ENCODE data around the gene OSBP. TPM values are rescaled to one million over a fixed set of nuclear protein-coding genes. Genes with fewer than 3 reads are reported as not detected.

The OSBP gene
- total and polyA plus RNA-seq, 9 of the 15 experiments (the other 6 are each of a cell fraction or from before 2014, with no cell fraction given): 11.7 to 49.0 (median 28.7) TPM

DNA sequence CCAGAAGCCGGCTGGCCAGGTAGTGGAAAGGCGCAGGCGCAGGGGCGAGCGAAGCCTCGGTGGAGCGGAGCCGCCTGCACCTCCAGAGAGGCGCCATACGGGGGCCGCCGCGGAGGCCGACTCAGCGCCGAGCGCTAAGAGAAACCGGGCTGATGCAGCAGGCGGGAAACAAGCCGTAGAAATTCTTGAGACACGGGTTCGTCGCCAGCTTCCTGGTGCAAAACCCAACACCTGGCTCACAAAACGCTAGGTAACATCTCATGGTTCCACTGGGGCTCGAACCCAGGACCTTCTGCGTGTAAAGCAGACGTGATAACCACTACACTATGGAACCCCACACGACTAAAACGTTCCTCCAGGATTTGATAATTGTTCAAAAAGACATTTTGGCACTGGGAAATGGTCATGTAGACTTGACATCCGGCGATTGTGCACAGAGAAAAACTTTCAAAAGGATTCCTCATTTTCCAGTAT lies 65.2 kb downstream of the OSBP start (continued):
- TF ChIP-seq, protein P1, sequence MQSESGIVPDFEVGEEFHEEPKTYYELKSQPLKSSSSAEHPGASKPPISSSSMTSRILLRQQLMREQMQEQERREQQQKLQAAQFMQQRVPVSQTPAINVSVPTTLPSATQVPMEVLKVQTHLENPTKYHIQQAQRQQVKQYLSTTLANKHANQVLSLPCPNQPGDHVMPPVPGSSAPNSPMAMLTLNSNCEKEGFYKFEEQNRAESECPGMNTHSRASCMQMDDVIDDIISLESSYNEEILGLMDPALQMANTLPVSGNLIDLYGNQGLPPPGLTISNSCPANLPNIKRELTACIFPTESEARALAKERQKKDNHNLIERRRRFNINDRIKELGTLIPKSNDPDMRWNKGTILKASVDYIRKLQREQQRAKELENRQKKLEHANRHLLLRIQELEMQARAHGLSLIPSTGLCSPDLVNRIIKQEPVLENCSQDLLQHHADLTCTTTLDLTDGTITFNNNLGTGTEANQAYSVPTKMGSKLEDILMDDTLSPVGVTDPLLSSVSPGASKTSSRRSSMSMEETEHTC (IDR thresholded peaks at IDR 0.05): no peak
- TF ChIP-seq, protein P2, sequence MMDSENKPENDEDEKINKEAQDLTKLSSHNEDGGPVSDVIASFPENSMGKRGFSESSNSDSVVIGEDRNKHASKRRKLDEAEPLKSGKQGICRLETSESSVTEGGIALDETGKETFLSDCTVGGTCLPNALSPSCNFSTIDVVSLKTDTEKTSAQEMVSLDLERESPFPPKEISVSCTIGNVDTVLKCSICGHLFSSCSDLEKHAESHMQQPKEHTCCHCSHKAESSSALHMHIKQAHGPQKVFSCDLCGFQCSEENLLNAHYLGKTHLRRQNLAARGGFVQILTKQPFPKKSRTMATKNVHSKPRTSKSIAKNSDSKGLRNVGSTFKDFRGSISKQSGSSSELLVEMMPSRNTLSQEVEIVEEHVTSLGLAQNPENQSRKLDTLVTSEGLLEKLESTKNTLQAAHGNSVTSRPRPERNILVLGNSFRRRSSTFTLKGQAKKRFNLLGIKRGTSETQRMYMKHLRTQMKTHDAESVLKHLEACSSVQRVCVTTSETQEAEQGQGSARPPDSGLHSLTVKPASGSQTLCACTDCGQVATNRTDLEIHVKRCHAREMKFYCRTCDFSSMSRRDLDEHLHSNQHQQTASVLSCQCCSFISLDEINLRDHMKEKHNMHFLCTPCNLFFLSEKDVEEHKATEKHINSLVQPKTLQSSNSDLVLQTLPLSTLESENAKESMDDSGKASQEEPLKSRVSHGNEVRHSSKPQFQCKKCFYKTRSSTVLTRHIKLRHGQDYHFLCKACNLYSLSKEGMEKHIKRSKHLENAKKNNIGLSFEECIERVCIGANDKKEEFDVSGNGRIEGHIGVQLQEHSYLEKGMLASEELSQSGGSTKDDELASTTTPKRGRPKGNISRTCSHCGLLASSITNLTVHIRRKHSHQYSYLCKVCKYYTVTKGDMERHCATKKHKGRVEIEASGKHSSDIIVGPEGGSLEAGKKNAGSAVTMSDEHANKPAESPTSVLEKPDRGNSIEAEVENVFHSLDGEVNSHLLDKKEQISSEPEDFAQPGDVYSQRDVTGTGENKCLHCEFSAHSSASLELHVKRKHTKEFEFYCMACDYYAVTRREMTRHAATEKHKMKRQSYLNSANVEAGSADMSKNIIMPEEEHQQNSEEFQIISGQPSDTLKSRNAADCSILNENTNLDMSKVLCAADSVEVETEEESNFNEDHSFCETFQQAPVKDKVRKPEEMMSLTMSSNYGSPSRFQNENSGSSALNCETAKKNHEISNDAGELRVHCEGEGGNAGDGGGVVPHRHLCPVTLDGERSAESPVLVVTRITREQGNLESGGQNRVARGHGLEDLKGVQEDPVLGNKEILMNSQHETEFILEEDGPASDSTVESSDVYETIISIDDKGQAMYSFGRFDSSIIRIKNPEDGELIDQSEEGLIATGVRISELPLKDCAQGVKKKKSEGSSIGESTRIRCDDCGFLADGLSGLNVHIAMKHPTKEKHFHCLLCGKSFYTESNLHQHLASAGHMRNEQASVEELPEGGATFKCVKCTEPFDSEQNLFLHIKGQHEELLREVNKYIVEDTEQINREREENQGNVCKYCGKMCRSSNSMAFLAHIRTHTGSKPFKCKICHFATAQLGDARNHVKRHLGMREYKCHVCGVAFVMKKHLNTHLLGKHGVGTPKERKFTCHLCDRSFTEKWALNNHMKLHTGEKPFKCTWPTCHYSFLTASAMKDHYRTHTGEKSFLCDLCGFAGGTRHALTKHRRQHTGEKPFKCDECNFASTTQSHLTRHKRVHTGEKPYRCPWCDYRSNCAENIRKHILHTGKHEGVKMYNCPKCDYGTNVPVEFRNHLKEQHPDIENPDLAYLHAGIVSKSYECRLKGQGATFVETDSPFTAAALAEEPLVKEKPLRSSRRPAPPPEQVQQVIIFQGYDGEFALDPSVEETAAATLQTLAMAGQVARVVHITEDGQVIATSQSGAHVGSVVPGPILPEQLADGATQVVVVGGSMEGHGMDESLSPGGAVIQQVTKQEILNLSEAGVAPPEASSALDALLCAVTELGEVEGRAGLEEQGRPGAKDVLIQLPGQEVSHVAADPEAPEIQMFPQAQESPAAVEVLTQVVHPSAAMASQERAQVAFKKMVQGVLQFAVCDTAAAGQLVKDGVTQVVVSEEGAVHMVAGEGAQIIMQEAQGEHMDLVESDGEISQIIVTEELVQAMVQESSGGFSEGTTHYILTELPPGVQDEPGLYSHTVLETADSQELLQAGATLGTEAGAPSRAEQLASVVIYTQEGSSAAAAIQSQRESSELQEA (IDR thresholded peaks at IDR 0.05; ENCODE audit: low read depth): peak; percentile 81
- TF ChIP-seq PHTF2 (CRISPR knock-in tag; IDR thresholded peaks at IDR 0.05) (no peak; the same call in 1 of the 2 replicates), MTF1 (CRISPR knock-in tag; IDR thresholded peaks at IDR 0.05; ENCODE audit: borderline replicate concordance) (no peak), HNRNPK (IDR thresholded peaks at IDR 0.05; ENCODE audit: low read depth, low read length, poor library complexity, severe bottlenecking) (no peak), EHMT2 (IDR thresholded peaks at IDR 0.05) (no peak), SMARCE1 (IDR thresholded peaks at IDR 0.05) (no peak; the same call in 1 of the 2 replicates), ZNF316 (IDR thresholded peaks at IDR 0.05) (no peak), ZNF408 (CRISPR knock-in tag; IDR thresholded peaks at IDR 0.05; ENCODE audit: low read depth) (no peak), ZEB2 (IDR thresholded peaks at IDR 0.05) (peak; percentile 98), WHSC1 (IDR thresholded peaks at IDR 0.05; ENCODE audit: low read length) (no peak)
- TF ChIP-seq, protein P3, sequence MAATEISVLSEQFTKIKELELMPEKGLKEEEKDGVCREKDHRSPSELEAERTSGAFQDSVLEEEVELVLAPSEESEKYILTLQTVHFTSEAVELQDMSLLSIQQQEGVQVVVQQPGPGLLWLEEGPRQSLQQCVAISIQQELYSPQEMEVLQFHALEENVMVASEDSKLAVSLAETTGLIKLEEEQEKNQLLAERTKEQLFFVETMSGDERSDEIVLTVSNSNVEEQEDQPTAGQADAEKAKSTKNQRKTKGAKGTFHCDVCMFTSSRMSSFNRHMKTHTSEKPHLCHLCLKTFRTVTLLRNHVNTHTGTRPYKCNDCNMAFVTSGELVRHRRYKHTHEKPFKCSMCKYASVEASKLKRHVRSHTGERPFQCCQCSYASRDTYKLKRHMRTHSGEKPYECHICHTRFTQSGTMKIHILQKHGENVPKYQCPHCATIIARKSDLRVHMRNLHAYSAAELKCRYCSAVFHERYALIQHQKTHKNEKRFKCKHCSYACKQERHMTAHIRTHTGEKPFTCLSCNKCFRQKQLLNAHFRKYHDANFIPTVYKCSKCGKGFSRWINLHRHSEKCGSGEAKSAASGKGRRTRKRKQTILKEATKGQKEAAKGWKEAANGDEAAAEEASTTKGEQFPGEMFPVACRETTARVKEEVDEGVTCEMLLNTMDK (IDR thresholded peaks at IDR 0.05; ENCODE audit: borderline replicate concordance, insufficient read depth, low read depth, low read length, poor library complexity, severe bottlenecking): peak; percentile 47

All from K562 (cell line).